Inflammatory macrophage (primary cell): ENCODE data around the gene ARHGEF6.

Source experiments
- DNase-seq, 2 donors: peaks; one replicate each; pipeline ENCODE4 v3.0.0-alpha.2; 2020 to 2022

ARHGEF6 gene

DNA sequence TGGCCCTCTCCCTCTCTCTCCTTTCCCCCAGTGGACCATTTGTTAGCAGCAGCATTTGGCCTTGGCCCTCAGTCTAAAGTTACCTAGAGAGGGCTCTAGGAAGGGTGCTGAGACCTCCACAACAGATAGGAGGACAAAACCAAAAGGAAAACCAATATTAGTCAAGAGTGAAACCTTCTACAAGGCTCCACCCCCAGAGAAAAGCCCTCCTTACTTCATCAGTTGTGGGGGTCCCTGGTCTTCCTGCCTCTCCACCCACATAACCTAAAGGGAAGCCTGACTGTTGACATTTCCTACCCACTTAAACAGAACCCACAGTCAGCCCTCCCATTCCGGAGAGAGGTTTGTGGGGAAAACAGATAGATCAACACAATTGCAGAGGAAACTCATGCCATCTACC, 137.5 kb downstream of the ARHGEF6 start:
- no peak for DNase-seq

DNA sequence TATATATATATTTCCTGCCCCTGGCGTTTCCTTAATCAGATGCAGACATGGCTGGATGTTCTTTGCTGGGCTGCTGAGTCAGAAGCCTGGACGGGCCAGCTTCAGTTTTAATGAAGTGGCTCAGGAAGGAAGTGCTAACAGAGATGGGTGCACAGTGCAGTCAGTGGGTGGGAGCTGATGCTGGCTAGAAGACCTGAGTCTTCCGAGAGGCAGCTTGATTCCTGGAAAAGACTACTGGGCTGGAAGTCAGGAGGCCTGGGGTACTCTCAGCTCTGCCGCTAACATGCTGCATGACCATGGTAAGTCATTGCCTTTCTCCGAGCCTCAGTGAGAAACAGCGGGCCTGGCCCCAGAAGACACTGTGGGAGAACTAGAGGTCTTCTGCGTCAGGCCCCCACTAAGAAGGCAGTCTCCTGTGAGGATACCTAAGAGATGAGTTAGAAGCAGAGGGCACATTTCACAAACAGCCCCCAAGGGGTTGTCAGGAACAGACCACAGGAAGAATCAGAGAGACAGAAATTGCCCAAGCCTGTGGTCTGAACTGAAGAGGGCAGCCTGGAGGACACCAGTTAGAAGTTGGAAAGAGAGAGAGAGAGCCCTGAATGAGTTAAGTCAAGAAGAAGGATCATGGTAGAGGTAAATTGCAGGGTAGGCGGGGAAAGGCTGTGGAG, 141.1 kb downstream of the ARHGEF6 start:
- peak in 1 of 2 donors; percentile 1 for DNase-seq

DNA sequence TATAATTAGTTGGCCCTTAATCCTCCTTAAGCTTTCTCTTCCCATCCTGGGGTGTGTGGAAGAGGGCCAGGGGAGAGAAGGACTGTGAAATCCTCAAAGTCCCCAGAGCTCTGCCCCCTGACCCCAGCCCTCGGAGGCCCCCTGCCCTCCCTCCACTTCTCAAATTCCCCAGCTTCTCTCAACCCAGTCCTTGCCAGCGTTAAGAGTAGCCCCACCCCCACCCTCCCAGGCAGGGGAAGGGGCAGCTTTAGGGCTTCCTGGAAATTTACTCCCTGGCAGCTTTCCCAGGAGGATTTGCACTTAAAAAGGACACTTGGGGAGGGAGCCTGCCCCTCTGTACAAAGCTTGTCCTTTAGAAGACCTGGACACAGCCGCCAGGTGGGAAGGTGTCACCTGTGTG, 144.6 kb downstream of the ARHGEF6 start:
- DNase-seq: no peak

- no peak for DNase-seq
These were observed 145.5 kb downstream of the ARHGEF6 start for GRCh38 chrX:136635235-136635634.

GRCh38 chrX:136630881-136631280, 149.9 kb downstream of the ARHGEF6 start:
- DNase-seq: no peak

GRCh38 chrX:136629084-136629750, 151.5 kb downstream of the ARHGEF6 start:
- no peak for DNase-seq

- no peak for DNase-seq
These were observed 153.3 kb downstream of the ARHGEF6 start for GRCh38 chrX:136627409-136627808.

GRCh38 chrX:136626891-136627290, 153.8 kb downstream of the ARHGEF6 start:
- DNase-seq: no peak

GRCh38 chrX:136626237-136626636, 154.5 kb downstream of the ARHGEF6 start:
- no peak for DNase-seq

DNA sequence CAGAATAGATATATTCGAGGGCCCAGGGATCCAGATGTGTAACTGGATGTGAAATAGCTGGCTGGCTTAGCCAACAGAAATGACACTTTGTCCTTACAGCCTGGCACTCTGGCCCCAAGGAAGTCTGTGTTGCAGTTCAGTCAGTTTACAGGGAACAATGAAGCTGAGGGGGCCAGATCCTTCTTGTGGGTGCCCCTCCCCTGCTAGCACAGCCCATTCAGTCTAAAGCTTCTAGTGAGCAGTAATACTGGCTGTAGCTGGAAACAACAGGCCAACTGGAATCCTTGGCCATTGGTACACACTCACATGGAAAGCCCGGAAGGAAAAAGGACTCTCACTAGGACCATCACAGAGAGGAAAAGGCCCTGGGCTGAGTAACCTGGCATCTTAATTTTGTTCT, 155.5 kb downstream of the ARHGEF6 start:
- no peak for DNase-seq

DNA sequence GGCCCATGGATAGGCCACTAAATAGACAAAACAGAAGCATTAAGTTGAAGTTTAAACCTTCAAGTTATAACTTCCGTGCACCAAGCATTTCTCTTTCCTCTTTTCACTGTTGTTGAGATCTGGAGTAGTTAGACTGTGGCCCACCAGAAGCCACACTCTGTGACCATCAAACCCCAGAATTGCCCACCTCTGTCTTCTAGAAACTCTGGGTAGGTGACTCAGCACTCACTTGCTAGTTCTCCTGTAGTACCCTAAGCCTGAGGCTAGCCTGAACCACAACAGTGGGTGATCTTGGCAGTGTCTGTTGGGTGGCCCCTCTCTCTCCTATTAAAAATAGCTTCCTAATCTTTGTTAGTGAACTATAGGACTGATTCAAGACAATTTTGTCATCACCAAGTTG, 157.3 kb downstream of the ARHGEF6 start:
- no peak for DNase-seq

DNA sequence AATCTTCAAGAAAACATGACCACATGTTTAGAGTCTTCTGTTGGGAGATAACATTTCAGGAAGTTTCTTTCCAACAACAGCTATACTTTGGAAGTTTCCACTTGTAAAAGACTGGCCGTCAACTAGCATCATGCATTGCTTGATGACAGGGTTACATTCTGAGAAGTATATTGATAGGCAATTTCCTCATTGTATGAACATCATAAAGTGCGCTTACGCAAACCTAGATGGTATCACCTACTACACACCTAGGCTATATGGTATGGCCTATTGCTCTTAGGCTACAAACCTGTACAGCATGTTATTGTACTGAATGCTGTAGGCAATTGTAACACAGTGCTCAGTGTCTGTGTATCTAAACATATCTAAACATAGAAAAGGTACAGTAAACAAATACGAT, 158.2 kb downstream of the ARHGEF6 start:
- no peak for DNase-seq

GRCh38 chrX:136620780-136621179, 160.0 kb downstream of the ARHGEF6 start:
- no peak for DNase-seq

DNA sequence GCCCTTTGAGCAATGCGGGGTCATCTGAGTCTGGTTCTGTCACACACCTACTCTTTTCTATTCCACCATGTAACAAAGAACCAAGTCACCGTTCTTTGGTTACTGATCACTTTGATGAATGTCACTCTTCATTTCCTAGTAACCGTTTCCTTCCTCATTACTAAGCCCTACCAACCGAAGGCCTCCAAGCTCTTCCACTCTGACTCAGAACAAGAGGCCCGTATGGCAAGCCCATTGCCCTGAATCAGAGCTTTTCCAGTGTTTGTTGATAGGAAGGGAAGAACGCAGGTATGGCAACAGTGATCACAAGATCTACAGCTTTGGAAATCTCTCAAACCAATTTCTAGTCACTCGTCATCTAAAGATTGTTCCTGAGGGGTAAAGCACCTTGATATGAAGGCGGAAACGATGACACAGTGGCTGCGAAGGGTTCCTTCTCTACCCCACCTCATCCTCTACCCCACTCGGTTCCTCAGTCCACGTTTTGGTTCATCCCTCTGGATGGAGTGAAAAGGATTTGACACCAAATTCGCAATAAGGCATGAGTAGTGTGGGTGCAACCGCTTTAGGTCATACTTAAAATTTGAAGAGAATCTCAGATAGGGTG, 160.7 kb downstream of the ARHGEF6 start:
- DNase-seq: no peak

- DNase-seq: no peak
These were observed 163.6 kb downstream of the ARHGEF6 start for GRCh38 chrX:136616987-136617685.
